WERI-Rb-1 (cell line): ENCODE data around the gene AFG3L2.
"Not testable (repeated sequence)": the region's sequence is repeated elsewhere in the genome, so short reads cannot be mapped to it uniquely, and the experiment has no call there.

ENCODE experiments used
- DNase-seq: peaks from one replicate; pipeline ENCODE4 v3.0.0-alpha.2; 2020
- H3K27ac ChIP-seq: fragments of 250-450 bp; sonication (Bioruptor Pico); 2 replicates; pipeline ENCODE4 v1.5.1; 2020; ENCODE audit warnings: mild to moderate bottlenecking, moderate library complexity
- H3K27me3 ChIP-seq: fragments of 250-450 bp; sonication (Bioruptor Pico); 2 replicates; pipeline ENCODE4 v1.5.1; 2021; ENCODE audit warnings: mild to moderate bottlenecking, low read depth, moderate library complexity; ENCODE audit not compliant: insufficient read depth, severe bottlenecking
- H3K36me3 ChIP-seq: fragments of 250-450 bp; sonication (Bioruptor Pico); 2 replicates; pipeline ENCODE4 v1.5.1; 2020; ENCODE audit warnings: mild to moderate bottlenecking, moderate library complexity
- H3K4me3 ChIP-seq: 2 replicates; pipeline ENCODE4 v1.5.1; 2011; ENCODE audit warnings: low read depth, mild to moderate bottlenecking, control low read depth, low read length
- H3K9me3 ChIP-seq: fragments of 250-450 bp; sonication (Bioruptor Pico); 2 replicates; pipeline ENCODE4 v1.5.1; 2021; ENCODE audit warnings: mild to moderate bottlenecking, moderate library complexity; ENCODE audit not compliant: severe bottlenecking
- CTCF ChIP-seq: IDR thresholded peaks from 2 replicates; pipeline ENCODE4 v1.5.1; 2011; ENCODE audit warnings: low read depth, mild to moderate bottlenecking, control low read depth, inconsistent platforms, low read length

AFG3L2 gene

GRCh38 chr18:12384261-12384660 is 7.2 kb upstream of the AFG3L2 start:
- Histone ChIP-seq H3K4me3 (no peak overlapping the region), H3K27ac (no peak overlapping the region), H3K36me3 (no peaks in the 10 kb centered on the region), H3K27me3 (no peaks in the 10 kb centered on the region), H3K9me3 (no peaks in the 10 kb centered on the region)
- no peak for DNase-seq
- no peak for TF ChIP-seq CTCF

GRCh38 chr18:12383759-12384158 is 6.7 kb upstream of the AFG3L2 start:
- H3K4me3 ChIP-seq: not testable (repeated sequence)

GRCh38 chr18:12382221-12382814 is 5.3 kb upstream of the AFG3L2 start:
- not testable (repeated sequence) for DNase-seq, H3K9me3 ChIP-seq, H3K36me3 ChIP-seq, H3K4me3 ChIP-seq, H3K27me3 ChIP-seq, H3K27ac ChIP-seq

More at GRCh38 chr18:12383759-12384158, 6.7 kb upstream of the AFG3L2 start:
- H3K27ac ChIP-seq, H3K27me3 ChIP-seq, H3K9me3 ChIP-seq, DNase-seq, H3K36me3 ChIP-seq: not testable (repeated sequence)

- H3K27me3 ChIP-seq, DNase-seq, H3K9me3 ChIP-seq: not testable (repeated sequence)
- Histone ChIP-seq H3K36me3 (peaks cover 17% of the 10 kb centered on the region), H3K27ac (peak overlapping the region; percentile 77), H3K4me3 (peak overlapping the region; percentile 72)
Measured at GRCh38 chr18:12378198-12378558, 1.2 kb upstream of the AFG3L2 start.

- no peak for DNase-seq
- no peaks in the 10 kb centered on the region for H3K27me3 ChIP-seq
- peak overlapping the region; percentile 77 for H3K27ac ChIP-seq
- peaks cover 17% of the 10 kb centered on the region for H3K36me3 ChIP-seq
- H3K9me3 ChIP-seq: no peaks in the 10 kb centered on the region
- peak overlapping the region; percentile 72 for H3K4me3 ChIP-seq
- peak; percentile 25; the same call in 1 of the 2 replicates for TF ChIP-seq CTCF
Measured at GRCh38 chr18:12377556-12378197, 650 bp upstream of the AFG3L2 start.

- H3K9me3 ChIP-seq: no peaks in the 10 kb centered on the region
- peak overlapping the region; percentile 99 for H3K27ac ChIP-seq
- no peak for DNase-seq
- no peak for TF ChIP-seq CTCF
- H3K27me3 ChIP-seq: no peaks in the 10 kb centered on the region
- peaks cover 20% of the 10 kb centered on the region for H3K36me3 ChIP-seq
- peak overlapping the region; percentile 99 for H3K4me3 ChIP-seq
Measured at GRCh38 chr18:12376034-12376753, 833 bp downstream of the AFG3L2 start.

- no peak overlapping the region for H3K27ac ChIP-seq
- H3K9me3 ChIP-seq: no peaks in the 10 kb centered on the region
- TF ChIP-seq CTCF: no peak
- no peak for DNase-seq
- H3K4me3 ChIP-seq: no peak overlapping the region
- peaks cover 25% of the 10 kb centered on the region for H3K36me3 ChIP-seq
- no peaks in the 10 kb centered on the region for H3K27me3 ChIP-seq
Measured at GRCh38 chr18:12374401-12374800, 2.6 kb downstream of the AFG3L2 start.
